Glomerular endothelial cell (primary cell): ENCODE data around the gene ZMYND19. TPM values are rescaled to one million over a fixed set of nuclear protein-coding genes. Genes with fewer than 3 reads are reported as not detected.
"Not testable (repeated sequence)": the region's sequence is repeated elsewhere in the genome, so short reads cannot be mapped to it uniquely, and the experiment has no call there.

Source experiments
- DNase-seq: peaks from one replicate; pipeline ENCODE4 v3.0.0-alpha.2; 2011; ENCODE audit warnings: low read depth, low spot score; ENCODE audit errors: extremely low read depth
- total RNA-seq: library from RNA; depleted of rRNA; stranded (reverse); fragments of >200 nt; gene quantifications from 2 replicates; pipeline ENCODE4 v1.2.3, GENCODE V29; 2015

Gene ZMYND19
- total RNA-seq, 1 donor from 2014 or later = 31.2 TPM

GRCh38 chr9:137564134-137564533 lies 26.2 kb downstream of the ZMYND19 start:
- no peak for DNase-seq

- DNase-seq = no peak
Observed at GRCh38 chr9:137558127-137558526, 32.2 kb downstream of the ZMYND19 start.

- no peak for DNase-seq
Observed at GRCh38 chr9:137556069-137556838, 34.1 kb downstream of the ZMYND19 start.

- no peak for DNase-seq
Observed at GRCh38 chr9:137555179-137555578, 35.1 kb downstream of the ZMYND19 start.

GRCh38 chr9:137554349-137554748 lies 36.0 kb downstream of the ZMYND19 start:
- DNase-seq = no peak

GRCh38 chr9:137553654-137554053 lies 36.7 kb downstream of the ZMYND19 start:
- DNase-seq = not testable (repeated sequence)

- DNase-seq = no peak
Observed at GRCh38 chr9:137552022-137552768, 38.1 kb downstream of the ZMYND19 start.

GRCh38 chr9:137551264-137552021 lies 38.9 kb downstream of the ZMYND19 start, which contains the start of gene MRPL41:
TSS of gene MRPL41 (plus strand) at chr9:137551879. CDS start at chr9:137552082, 203 bp downstream.
- no peak for DNase-seq

- DNase-seq = not testable (repeated sequence)
Observed at GRCh38 chr9:137550958-137551263, 39.4 kb downstream of the ZMYND19 start.

GRCh38 chr9:137550231-137550621 lies 40.1 kb downstream of the ZMYND19 start, which contains the start of gene PNPLA7:
TSS of gene PNPLA7 (minus strand) at chr9:137550402. CDS start at chr9:137550197, 205 bp downstream.
- DNase-seq = no peak

- no peak for DNase-seq
Observed at GRCh38 chr9:137547687-137548543, 42.4 kb downstream of the ZMYND19 start.

- no peak for DNase-seq
Observed at GRCh38 chr9:137545123-137545522, 45.2 kb downstream of the ZMYND19 start.

GRCh38 chr9:137544176-137544760 lies 46.0 kb downstream of the ZMYND19 start:
- DNase-seq = no peak

GRCh38 chr9:137543237-137543963 lies 46.9 kb downstream of the ZMYND19 start:
- DNase-seq = no peak

- no peak for DNase-seq
Observed at GRCh38 chr9:137542486-137542885, 47.8 kb downstream of the ZMYND19 start.

GRCh38 chr9:137540536-137540935 lies 49.8 kb downstream of the ZMYND19 start:
- no peak for DNase-seq

GRCh38 chr9:137538058-137538457 lies 52.3 kb downstream of the ZMYND19 start:
- no peak for DNase-seq

- not testable (repeated sequence) for DNase-seq
Observed at GRCh38 chr9:137536594-137537131, 53.6 kb downstream of the ZMYND19 start.

- DNase-seq = no peak
Observed at GRCh38 chr9:137535120-137535428, 55.2 kb downstream of the ZMYND19 start.
